Measurements from ENCODE around the gene RPL36A. TPM values are rescaled to one million over a fixed set of nuclear protein-coding genes. Genes with fewer than 3 reads are reported as not detected.

Gene RPL36A
- total and polyA plus RNA-seq, 9 of the 15 experiments (the other 6 are each of a cell fraction or from before 2014, with no cell fraction given), result 412 to 4,539 (median 3,209) TPM

DNA sequence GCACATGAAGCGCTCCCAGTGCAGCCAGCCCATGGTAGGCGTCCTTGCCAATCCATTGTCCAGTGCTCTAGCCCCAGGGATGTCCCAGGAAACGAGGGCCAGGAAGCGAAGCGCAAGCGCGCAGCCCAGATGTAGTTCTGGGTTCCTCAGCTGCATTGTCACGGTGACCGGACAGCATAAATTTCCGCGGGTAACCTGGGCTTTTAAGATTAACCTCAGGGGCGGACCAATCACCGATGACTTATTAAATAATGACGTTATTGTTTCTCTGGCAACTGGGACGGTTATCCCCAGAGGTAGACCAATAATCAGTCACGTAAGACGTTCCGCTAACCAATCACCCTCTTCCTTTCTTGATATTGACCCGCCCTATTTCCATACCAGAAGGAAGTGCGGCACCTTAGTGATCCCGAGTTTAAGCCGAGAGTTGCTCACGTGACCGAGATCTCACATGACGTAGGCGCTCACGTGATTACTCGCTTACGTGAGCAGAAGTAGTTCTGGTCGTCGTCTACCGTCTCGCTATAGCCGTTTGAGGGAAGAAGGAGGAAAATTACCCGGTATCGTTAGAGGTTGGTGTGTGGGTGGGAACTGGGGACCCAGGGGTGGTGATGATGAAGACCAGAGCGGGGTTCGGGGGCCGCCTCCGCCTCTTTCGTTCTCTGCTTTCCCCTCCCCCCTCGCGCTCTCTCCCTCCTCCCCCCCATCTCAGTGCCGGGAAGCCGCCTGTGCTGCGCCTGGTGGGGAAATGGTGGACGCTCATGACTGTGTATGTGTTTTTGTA is 17.1 kb downstream of the RPL36A start, which contains the start of the genes GLA and HNRNPH2 (continued):
- TF ChIP-seq, protein P1, sequence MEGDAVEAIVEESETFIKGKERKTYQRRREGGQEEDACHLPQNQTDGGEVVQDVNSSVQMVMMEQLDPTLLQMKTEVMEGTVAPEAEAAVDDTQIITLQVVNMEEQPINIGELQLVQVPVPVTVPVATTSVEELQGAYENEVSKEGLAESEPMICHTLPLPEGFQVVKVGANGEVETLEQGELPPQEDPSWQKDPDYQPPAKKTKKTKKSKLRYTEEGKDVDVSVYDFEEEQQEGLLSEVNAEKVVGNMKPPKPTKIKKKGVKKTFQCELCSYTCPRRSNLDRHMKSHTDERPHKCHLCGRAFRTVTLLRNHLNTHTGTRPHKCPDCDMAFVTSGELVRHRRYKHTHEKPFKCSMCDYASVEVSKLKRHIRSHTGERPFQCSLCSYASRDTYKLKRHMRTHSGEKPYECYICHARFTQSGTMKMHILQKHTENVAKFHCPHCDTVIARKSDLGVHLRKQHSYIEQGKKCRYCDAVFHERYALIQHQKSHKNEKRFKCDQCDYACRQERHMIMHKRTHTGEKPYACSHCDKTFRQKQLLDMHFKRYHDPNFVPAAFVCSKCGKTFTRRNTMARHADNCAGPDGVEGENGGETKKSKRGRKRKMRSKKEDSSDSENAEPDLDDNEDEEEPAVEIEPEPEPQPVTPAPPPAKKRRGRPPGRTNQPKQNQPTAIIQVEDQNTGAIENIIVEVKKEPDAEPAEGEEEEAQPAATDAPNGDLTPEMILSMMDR (IDR thresholded peaks at IDR 0.05 in 2 of 3, conservative IDR thresholded peaks at IDR 0.05 in 1 of 3; ENCODE audit: insufficient read depth in 2 of 3, low read depth in 1 of 3, low read length in 3 of 3), result peak in 1 of 3 experiments; percentile 23; a peak in 1 of 6 replicates
- TF ChIP-seq HDGF (IDR thresholded peaks at IDR 0.05), result no peak
- TF ChIP-seq, protein P2, sequence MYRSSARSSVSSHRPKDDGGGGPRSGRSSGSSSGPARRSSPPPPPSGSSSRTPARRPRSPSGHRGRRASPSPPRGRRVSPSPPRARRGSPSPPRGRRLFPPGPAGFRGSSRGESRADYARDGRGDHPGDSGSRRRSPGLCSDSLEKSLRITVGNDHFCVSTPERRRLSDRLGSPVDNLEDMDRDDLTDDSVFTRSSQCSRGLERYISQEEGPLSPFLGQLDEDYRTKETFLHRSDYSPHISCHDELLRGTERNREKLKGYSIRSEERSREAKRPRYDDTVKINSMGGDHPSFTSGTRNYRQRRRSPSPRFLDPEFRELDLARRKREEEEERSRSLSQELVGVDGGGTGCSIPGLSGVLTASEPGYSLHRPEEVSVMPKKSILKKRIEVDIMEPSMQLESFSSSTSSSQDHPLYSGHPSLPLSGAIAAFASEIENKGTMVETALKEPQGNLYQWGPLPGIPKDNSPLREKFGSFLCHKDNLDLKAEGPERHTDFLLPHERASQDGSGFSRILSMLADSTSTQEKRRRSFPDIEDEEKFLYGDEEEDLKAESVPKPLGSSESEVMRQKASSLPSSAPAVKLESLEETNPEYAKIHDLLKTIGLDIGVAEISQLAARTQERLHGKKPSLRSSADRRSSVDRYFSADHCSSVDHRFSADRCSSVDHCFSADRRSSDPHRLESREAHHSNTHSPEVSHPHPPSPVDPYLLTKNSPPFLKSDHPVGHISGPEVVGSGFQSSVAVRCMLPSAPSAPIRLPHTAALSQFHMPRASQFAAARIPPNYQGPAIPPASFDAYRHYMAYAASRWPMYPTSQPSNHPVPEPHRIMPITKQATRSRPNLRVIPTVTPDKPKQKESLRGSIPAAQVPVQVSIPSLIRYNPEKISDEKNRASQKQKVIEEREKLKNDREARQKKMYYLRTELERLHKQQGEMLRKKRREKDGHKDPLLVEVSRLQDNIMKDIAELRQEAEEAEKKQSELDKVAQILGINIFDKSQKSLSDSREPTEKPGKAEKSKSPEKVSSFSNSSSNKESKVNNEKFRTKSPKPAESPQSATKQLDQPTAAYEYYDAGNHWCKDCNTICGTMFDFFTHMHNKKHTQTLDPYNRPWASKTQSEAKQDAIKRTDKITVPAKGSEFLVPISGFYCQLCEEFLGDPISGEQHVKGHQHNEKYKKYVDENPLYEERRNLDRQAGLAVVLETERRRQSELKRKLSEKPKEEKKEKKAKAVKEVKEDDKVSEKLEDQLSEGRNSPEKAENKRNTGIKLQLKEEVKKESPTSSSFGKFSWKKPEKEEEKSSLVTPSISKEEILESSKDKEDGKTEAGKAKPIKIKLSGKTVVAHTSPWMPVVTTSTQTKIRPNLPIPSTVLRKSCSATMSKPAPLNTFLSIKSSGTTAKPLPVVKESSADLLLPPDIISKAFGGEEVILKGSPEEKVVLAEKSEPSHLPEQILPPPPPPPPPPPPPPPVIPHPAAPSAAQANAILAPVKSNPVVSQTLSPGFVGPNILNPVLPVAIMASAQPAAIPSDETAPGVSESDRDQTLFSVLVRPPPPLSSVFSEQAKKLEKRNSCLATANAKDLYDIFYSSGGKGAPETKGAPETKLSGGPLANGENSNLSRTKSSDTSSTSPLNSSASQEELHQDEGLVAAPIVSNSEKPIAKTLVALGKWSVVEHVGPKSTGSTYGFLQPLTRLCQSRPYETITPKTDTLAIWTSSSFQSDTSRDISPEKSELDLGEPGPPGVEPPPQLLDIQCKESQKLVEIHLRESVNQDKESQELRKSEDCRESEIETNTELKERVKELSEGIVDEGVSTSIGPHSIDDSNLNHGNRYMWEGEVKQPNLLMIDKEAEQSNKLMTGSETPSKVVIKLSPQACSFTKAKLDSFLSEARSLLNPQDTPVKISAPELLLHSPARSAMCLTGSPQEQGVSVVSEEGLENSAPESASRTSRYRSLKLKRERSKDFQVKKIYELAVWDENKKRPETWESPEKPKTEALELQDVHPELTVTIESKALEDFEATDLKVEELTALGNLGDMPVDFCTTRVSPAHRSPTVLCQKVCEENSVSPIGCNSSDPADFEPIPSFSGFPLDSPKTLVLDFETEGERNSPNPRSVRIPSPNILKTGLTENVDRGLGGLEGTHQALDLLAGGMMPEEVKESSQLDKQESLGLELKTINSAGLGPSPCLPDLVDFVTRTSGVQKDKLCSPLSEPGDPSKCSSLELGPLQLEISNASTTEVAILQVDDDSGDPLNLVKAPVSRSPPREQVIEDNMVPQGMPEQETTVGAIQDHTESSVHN (IDR thresholded peaks at IDR 0.05; ENCODE audit: borderline replicate concordance in 1 of 2, low read depth in 1 of 2), result peak in 1 of 2 experiments; percentile 87; a peak in 2 of 4 replicates
- TF ChIP-seq, protein P3, sequence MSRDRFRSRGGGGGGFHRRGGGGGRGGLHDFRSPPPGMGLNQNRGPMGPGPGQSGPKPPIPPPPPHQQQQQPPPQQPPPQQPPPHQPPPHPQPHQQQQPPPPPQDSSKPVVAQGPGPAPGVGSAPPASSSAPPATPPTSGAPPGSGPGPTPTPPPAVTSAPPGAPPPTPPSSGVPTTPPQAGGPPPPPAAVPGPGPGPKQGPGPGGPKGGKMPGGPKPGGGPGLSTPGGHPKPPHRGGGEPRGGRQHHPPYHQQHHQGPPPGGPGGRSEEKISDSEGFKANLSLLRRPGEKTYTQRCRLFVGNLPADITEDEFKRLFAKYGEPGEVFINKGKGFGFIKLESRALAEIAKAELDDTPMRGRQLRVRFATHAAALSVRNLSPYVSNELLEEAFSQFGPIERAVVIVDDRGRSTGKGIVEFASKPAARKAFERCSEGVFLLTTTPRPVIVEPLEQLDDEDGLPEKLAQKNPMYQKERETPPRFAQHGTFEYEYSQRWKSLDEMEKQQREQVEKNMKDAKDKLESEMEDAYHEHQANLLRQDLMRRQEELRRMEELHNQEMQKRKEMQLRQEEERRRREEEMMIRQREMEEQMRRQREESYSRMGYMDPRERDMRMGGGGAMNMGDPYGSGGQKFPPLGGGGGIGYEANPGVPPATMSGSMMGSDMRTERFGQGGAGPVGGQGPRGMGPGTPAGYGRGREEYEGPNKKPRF (IDR thresholded peaks at IDR 0.05; ENCODE audit: low read depth, low read length), result no peak
- TF ChIP-seq, protein P4, sequence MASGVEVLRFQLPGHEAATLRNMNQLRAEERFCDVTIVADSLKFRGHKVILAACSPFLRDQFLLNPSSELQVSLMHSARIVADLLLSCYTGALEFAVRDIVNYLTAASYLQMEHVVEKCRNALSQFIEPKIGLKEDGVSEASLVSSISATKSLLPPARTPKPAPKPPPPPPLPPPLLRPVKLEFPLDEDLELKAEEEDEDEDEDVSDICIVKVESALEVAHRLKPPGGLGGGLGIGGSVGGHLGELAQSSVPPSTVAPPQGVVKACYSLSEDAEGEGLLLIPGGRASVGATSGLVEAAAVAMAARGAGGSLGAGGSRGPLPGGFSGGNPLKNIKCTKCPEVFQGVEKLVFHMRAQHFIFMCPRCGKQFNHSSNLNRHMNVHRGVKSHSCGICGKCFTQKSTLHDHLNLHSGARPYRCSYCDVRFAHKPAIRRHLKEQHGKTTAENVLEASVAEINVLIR (CRISPR knock-in tag; IDR thresholded peaks at IDR 0.05), result peak; percentile 63; the same call in 1 of the 2 replicates
- TF ChIP-seq, protein P5, sequence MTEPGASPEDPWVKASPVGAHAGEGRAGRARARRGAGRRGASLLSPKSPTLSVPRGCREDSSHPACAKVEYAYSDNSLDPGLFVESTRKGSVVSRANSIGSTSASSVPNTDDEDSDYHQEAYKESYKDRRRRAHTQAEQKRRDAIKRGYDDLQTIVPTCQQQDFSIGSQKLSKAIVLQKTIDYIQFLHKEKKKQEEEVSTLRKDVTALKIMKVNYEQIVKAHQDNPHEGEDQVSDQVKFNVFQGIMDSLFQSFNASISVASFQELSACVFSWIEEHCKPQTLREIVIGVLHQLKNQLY (CRISPR knock-in tag; conservative IDR thresholded peaks at IDR 0.05), result no peak
- no peak for TF ChIP-seq TEAD2 (tag; IDR thresholded peaks at IDR 0.05)
- TF ChIP-seq BRD9 (IDR thresholded peaks at IDR 0.05; ENCODE audit: low read depth, partially characterized antibody), result peak; percentile 89
- TF ChIP-seq GATA2 (CRISPR knock-in tag; IDR thresholded peaks at IDR 0.05), result no peak
- TF ChIP-seq, protein P6, sequence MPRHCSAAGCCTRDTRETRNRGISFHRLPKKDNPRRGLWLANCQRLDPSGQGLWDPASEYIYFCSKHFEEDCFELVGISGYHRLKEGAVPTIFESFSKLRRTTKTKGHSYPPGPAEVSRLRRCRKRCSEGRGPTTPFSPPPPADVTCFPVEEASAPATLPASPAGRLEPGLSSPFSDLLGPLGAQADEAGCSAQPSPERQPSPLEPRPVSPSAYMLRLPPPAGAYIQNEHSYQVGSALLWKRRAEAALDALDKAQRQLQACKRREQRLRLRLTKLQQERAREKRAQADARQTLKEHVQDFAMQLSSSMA (CRISPR knock-in tag; IDR thresholded peaks at IDR 0.05), result no peak

Data from K562 (cell line).